ENCODE measurements around the gene LPA. TPM values are rescaled to one million over a fixed set of nuclear protein-coding genes. Genes with fewer than 3 reads are reported as not detected.

Gene LPA
- total and polyA plus RNA-seq, 2 of the 8 experiments (the other 6 are each of a cell fraction or from before 2014, with no cell fraction given), result 0.39 TPM; not detected in 1

DNA sequence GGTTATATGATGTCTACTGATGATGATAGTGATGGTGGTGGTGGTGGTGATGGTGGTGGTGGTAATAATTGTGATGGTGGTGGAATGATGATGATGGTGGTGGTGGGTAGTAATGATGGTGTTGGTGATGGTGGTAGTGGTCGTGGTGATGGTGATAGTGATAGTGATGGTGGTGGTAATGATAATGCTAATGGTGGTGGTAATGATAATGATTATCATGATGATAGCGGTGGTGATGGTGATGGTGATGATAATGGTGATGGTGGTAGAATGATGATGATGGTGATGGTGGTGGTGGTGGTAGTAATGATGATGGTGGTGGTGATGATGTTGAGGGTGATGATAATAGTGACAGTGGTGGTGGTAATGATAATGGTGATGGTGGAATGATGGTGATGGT lies 4.5 kb upstream of the LPA start:
- H3K27ac ChIP-seq (ENCODE audit: low read depth, low read length), result no peak overlapping the region
- ChIA-PET CTCF (ENCODE audit: partially characterized antibody) (no interaction called here), POLR2A (ENCODE audit: partially characterized antibody) (no interaction called here)

More for the DNA sequence above, 4.5 kb upstream of the LPA start:
- Histone ChIP-seq H2BK15ac (ENCODE audit: low read length) (no peak overlapping the region), H3K18ac (ENCODE audit: extremely low read depth, low read length) (no peak overlapping the region), H3K9ac (replicated peaks in 1 of 4; ENCODE audit: extremely low read depth in 1 of 4, low read depth in 3 of 4, low read length in 3 of 4) (no peak overlapping the region; a peak in 1 of 7 replicates), H3K23me2 (ENCODE audit: low read depth, low read length) (peaks cover 8% of the 10 kb centered on the region; the same call in 1 of the 2 replicates), H4K8ac (ENCODE audit: extremely low read depth, insufficient read depth, low read length) (no peak overlapping the region), H3K23ac (ENCODE audit: insufficient read length) (no peak overlapping the region), H2AK5ac (ENCODE audit: low read depth, low read length) (no peak overlapping the region; the same call in 1 of the 2 replicates), H3K4me2 (ENCODE audit: insufficient read depth in 1 of 2, low read depth in 2 of 2, low read length in 2 of 2) (no peak overlapping the region), H4K91ac (replicated peaks; ENCODE audit: insufficient read length, low read length) (no peak overlapping the region), H3K27me3 (replicated peaks in 1 of 4; ENCODE audit: control insufficient read depth in 3 of 4, extremely low read depth in 1 of 4, insufficient read depth in 3 of 4, low read length in 3 of 4) (no peaks in the 10 kb centered on the region; a peak in 1 of 7 replicates), H2AFZ (ENCODE audit: low read length) (no peak overlapping the region), H3K4me1 (replicated peaks in 1 of 4; ENCODE audit: control insufficient read depth in 3 of 4, insufficient read depth in 4 of 4, low read length in 3 of 4) (no peaks in the 10 kb centered on the region), H4K20me1 (replicated peaks in 1 of 2; ENCODE audit: control insufficient read depth in 1 of 2, insufficient read depth in 2 of 2, low read length in 2 of 2) (peaks cover 0 to 4% of the 10 kb centered on the region in 2 experiments), H3K4me3 (ENCODE audit: extremely low read depth in 1 of 4, insufficient read depth in 2 of 4, low read depth in 3 of 4, low read length in 4 of 4) (no peak overlapping the region), H2BK120ac (replicated peaks; ENCODE audit: low read depth, low read length) (no peak overlapping the region), H3K4ac (replicated peaks; ENCODE audit: insufficient read length, low read depth, low read length) (no peak overlapping the region), H2BK20ac (ENCODE audit: low read length) (no peak overlapping the region), H3K56ac (replicated peaks; ENCODE audit: insufficient read length, low read depth, low read length) (no peak overlapping the region), H3K79me2 (ENCODE audit: control insufficient read depth in 1 of 2, insufficient read depth in 2 of 2, low read length in 2 of 2) (no peaks in the 10 kb centered on the region), H2BK12ac (ENCODE audit: low read depth, low read length) (no peak overlapping the region), H3K36me3 (ENCODE audit: control insufficient read depth in 2 of 4, insufficient read depth in 4 of 4, low read length in 3 of 4) (no peaks in the 10 kb centered on the region), H3K9me3 (ENCODE audit: insufficient read depth in 2 of 2, low read depth in 1 of 2, low read length in 1 of 2) (peaks cover 14% of the 10 kb centered on the region in 2 experiments; a peak in 2 of 4 replicates), H3K79me1 (ENCODE audit: low read depth, low read length) (no peaks in the 10 kb centered on the region), H4K5ac (ENCODE audit: insufficient read length, low read depth, low read length) (no peak overlapping the region), H3K14ac (ENCODE audit: insufficient read length) (no peak overlapping the region), H2BK5ac (ENCODE audit: low read depth, low read length) (no peak overlapping the region)
- FAIRE-seq (no peak), DNase-seq (ENCODE audit: low read depth in 1 of 2, low spot score in 2 of 2) (no peak)
- TF ChIP-seq BRCA1 (IDR thresholded peaks at IDR 0.05; ENCODE audit: low read depth, low read length) (no peak), CBX8 (IDR thresholded peaks at IDR 0.05; ENCODE audit: borderline replicate concordance, low read depth, low read length) (no peak)
- 84% methylated on average over 2 of the region's 2 CpGs; no CpG with 5 or more reads in 1 of the 2 experiments for WGBS, 2 experiments (ENCODE audit: extremely low coverage in 1 of 2, insufficient coverage in 1 of 2, insufficient read length in 1 of 2, insufficient replicate concordance in 2 of 2, low coverage in 1 of 2, low lambda C conversion rate in 2 of 2, missing lambda C conversion rate in 1 of 2)
